Activated CD8-positive, alpha-beta T cell treated with anti-CD3 and anti-CD28 coated beads, Interleukin-2, amount 10 ng/mL, durations not matched to agents 7 days and 5 days (primary cell): Measurements from ENCODE around the gene RNPS1. TPM values are rescaled to one million over a fixed set of nuclear protein-coding genes. Genes with fewer than 3 reads are reported as not detected.
"Not testable (repeated sequence)": the region's sequence is repeated elsewhere in the genome, so short reads cannot be mapped to it uniquely, and the experiment has no call there.

Experiments used
- ATAC-seq: fragments of 150-1000 bp; cut with Tn5 transposase; one replicate; pipeline ENCODE4 v1.10.0; 2021; ENCODE audit warnings: moderate library complexity
- CTCF ChIA-PET: fragments of 350-600 bp; sonication (Branson Sonifier 250); formaldehyde crosslinking; loops from one replicate; lab custom pipeline; 2021; ENCODE audit warnings: antibody characterized with exemption; lab: Charles Lee
- POLR2A ChIA-PET: fragments of 350-600 bp; sonication (Branson Sonifier 250); formaldehyde crosslinking; loops from one replicate; lab custom pipeline; 2021; ENCODE audit warnings: antibody characterized with exemption; lab: Charles Lee
- DNase-seq: peaks from one replicate; pipeline ENCODE4 v3.0.0-alpha.2; 2020
- H3K27ac Mint-ChIP-seq: one replicate; pipeline ENCODE4 v1.8.0; 2021; ENCODE audit warnings: mild to moderate bottlenecking, mixed read lengths
- H3K27me3 Mint-ChIP-seq: one replicate; pipeline ENCODE4 v1.8.0; 2021; ENCODE audit warnings: low read depth, mixed read lengths
- H3K36me3 Mint-ChIP-seq: one replicate; pipeline ENCODE4 v1.8.0; 2021; ENCODE audit warnings: low read depth, mixed read lengths
- H3K4me1 Mint-ChIP-seq: one replicate; pipeline ENCODE4 v1.8.0; 2021; ENCODE audit warnings: low read depth, mixed read lengths
- H3K4me3 Mint-ChIP-seq: one replicate; pipeline ENCODE4 v1.8.0; 2021; ENCODE audit warnings: mild to moderate bottlenecking, mixed read lengths
- H3K9me3 Mint-ChIP-seq: one replicate; pipeline ENCODE4 v1.8.0; 2022; ENCODE audit warnings: mixed read lengths; ENCODE audit not compliant: insufficient read depth
- total RNA-seq, 2 experiments: library from RNA; stranded (reverse); gene quantifications; one replicate each; pipeline ENCODE4 v1.2.3, GENCODE V29; 2021

The RNPS1 gene
- total RNA-seq, 2 experiments from 2014 or later, result 260 to 268 TPM

GRCh38 chr16:2267505-2267912, 417 bp downstream of the RNPS1 start:
- peaks cover 47% of the 10 kb centered on the region for H3K4me1 Mint-ChIP-seq

GRCh38 chr16:2266887-2267286, 1.0 kb downstream of the RNPS1 start:
- not testable (repeated sequence) for H3K9me3 Mint-ChIP-seq, ATAC-seq, H3K27me3 Mint-ChIP-seq
- CTCF ChIA-PET, result interaction anchor here (2.8 kb wide), 1 partner anchor 15 kb away, joined by 13 read pairs; the partner anchor contains the start of gene ECI1
- H3K36me3 Mint-ChIP-seq, result peaks cover 47% of the 10 kb centered on the region
- peak overlapping the region; percentile 93 for H3K4me3 Mint-ChIP-seq
- H3K27ac Mint-ChIP-seq, result peak overlapping the region; percentile 86
- peaks cover 47% of the 10 kb centered on the region for H3K4me1 Mint-ChIP-seq
- peak; percentile 49 for DNase-seq
- POLR2A ChIA-PET, result interaction anchor here (1.2 to 1.8 kb wide), 2 partner anchors 10 to 15 kb away, joined by 3 to 5 read pairs; partner anchors contain the start of gene ECI1

More at GRCh38 chr16:2267505-2267912, 417 bp downstream of the RNPS1 start:
- Mint-ChIP-seq H3K36me3 (peaks cover 41% of the 10 kb centered on the region), H3K27ac (peak overlapping the region; percentile 98), H3K4me3 (peak overlapping the region; percentile 93)
- H3K9me3 Mint-ChIP-seq, CTCF ChIA-PET, DNase-seq, H3K27me3 Mint-ChIP-seq: not testable (repeated sequence)
- ATAC-seq, result peak; percentile 62
- POLR2A ChIA-PET, result interaction anchor here (1.2 kb wide), 1 partner anchor 11 kb away, joined by 3 read pairs; no protein-coding TSS in a partner anchor

GRCh38 chr16:2263026-2263425, 4.9 kb downstream of the RNPS1 start:
- H3K9me3 Mint-ChIP-seq, H3K4me3 Mint-ChIP-seq, H3K27me3 Mint-ChIP-seq, ATAC-seq, DNase-seq, H3K27ac Mint-ChIP-seq: not testable (repeated sequence)
- Mint-ChIP-seq H3K4me1 (peaks cover 35% of the 10 kb centered on the region), H3K36me3 (peaks cover 74% of the 10 kb centered on the region)
- ChIA-PET CTCF (interaction anchor here (1.1 to 3.1 kb wide), 2 partner anchors 11 to 240 kb away, joined by 3 to 9 read pairs; partner anchors contain the start of gene ECI1), POLR2A (interaction anchor here (0.7 to 2.0 kb wide), 3 partner anchors 11 to 121 kb away, joined by 3 to 14 read pairs (median 4); partner anchors contain the start of gene ECI1)

DNA sequence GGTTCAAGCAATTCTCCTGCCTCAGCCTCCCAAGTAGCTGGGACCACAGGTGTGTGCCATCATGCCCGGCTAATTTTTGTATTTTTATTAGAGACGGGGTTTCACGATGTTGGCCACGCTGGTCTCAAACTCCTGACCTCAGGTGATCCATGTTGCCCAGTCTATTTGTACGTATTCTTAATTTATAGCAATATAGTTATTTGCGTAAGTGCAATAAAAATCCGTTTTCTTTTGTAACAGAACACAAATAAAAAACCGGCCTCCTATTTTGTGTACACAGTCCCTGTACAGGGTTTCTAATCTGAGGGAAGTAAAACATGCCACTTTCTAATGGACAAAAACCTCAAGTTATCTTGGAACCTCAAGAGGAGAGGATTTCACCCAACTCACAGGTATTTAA, 7.7 kb downstream of the RNPS1 start:
- DNase-seq (no peak), ATAC-seq (no peak)
- Mint-ChIP-seq H3K27me3 (no peaks in the 10 kb centered on the region), H3K4me3 (no peak overlapping the region), H3K27ac (no peak overlapping the region), H3K9me3 (no peaks in the 10 kb centered on the region), H3K4me1 (peaks cover 19% of the 10 kb centered on the region), H3K36me3 (peaks cover 81% of the 10 kb centered on the region)
- CTCF ChIA-PET, result interaction anchor here (1.1 kb wide), 1 partner anchor 9 kb away, joined by 4 read pairs; the partner anchor contains the start of gene ECI1
- POLR2A ChIA-PET, result interaction anchor here (1.2 kb wide), 1 partner anchor 10 kb away, joined by 4 read pairs; no protein-coding TSS in a partner anchor

DNA sequence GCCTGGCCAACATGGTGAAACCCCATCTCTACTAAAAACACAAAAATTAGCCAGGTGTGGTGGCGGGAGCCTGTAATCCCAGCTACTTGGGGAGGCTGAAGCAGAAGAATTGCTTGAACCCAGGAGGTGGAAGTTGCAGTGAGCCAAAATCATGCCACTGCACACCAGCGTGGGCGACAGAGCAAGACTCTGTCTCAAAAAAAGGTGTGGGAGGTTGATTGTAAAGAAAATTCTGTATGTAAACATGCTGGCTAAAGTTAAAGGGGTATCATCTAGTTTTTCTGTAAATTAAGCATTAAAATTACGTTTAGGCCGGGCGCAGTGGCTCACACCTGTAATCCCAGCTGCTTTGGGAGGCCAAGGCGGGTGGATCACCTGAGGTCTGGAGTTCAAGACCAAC, 9.4 kb downstream of the RNPS1 start:
- DNase-seq, H3K9me3 Mint-ChIP-seq, H3K4me1 Mint-ChIP-seq, H3K4me3 Mint-ChIP-seq, H3K27me3 Mint-ChIP-seq, ATAC-seq, H3K27ac Mint-ChIP-seq: not testable (repeated sequence)
- peaks cover 77% of the 10 kb centered on the region for H3K36me3 Mint-ChIP-seq
- POLR2A ChIA-PET, result interaction anchor here (0.7 to 1.5 kb wide), 3 partner anchors 10 to 257 kb away, joined by 3 to 5 read pairs (median 3); no protein-coding TSS in a partner anchor
- CTCF ChIA-PET, result interaction anchor here (1.1 to 1.3 kb wide), 2 partner anchors 11 to 82 kb away, joined by 3 read pairs; partner anchors contain the start of gene ABCA3

- ATAC-seq, result no peak
- Mint-ChIP-seq H3K36me3 (peaks cover 79% of the 10 kb centered on the region), H3K27ac (no peak overlapping the region), H3K9me3 (no peaks in the 10 kb centered on the region), H3K4me3 (no peak overlapping the region), H3K27me3 (no peaks in the 10 kb centered on the region), H3K4me1 (peaks cover 5% of the 10 kb centered on the region)
- ChIA-PET CTCF (interaction anchor here (1.1 to 1.3 kb wide), 2 partner anchors 10 to 83 kb away, joined by 3 read pairs; partner anchors contain the start of gene ABCA3), POLR2A (interaction anchor here (0.7 to 1.5 kb wide), 3 partner anchors 11 to 258 kb away, joined by 3 to 5 read pairs (median 3); no protein-coding TSS in a partner anchor)
- no peak for DNase-seq
Measured at GRCh38 chr16:2257726-2258125, 10.2 kb downstream of the RNPS1 start.

GRCh38 chr16:2256531-2257140, 11.3 kb downstream of the RNPS1 start:
- Mint-ChIP-seq H3K27ac (peak overlapping the region; percentile 23), H3K36me3 (peaks cover 76% of the 10 kb centered on the region), H3K27me3 (no peaks in the 10 kb centered on the region), H3K4me3 (no peak overlapping the region), H3K9me3 (no peaks in the 10 kb centered on the region), H3K4me1 (peaks cover 4% of the 10 kb centered on the region)
- ChIA-PET POLR2A (interaction anchor here (0.7 to 1.5 kb wide), 2 partner anchors 10 to 1445 kb away, joined by 3 read pairs; no protein-coding TSS in a partner anchor), CTCF (no interaction called here)
- ATAC-seq (no peak), DNase-seq (no peak)

- POLR2A ChIA-PET, result interaction anchor here (0.6 to 3.5 kb wide), 3 partner anchors 10 to 12 kb away, joined by 3 to 14 read pairs (median 4); no protein-coding TSS in a partner anchor
- H3K27ac Mint-ChIP-seq, result peak overlapping the region; percentile 52
Measured at GRCh38 chr16:2253293-2253692, 14.6 kb downstream of the RNPS1 start.

GRCh38 chr16:2252806-2253148, 15.1 kb downstream of the RNPS1 start:
- Mint-ChIP-seq H3K27me3 (no peaks in the 10 kb centered on the region), H3K4me1 (peaks cover 6% of the 10 kb centered on the region), H3K27ac (peak overlapping the region; percentile 52), H3K9me3 (no peaks in the 10 kb centered on the region), H3K4me3 (no peak overlapping the region), H3K36me3 (peaks cover 51% of the 10 kb centered on the region)
- ChIA-PET CTCF (interaction anchor here (0.7 to 2.6 kb wide), 6 partner anchors 10 to 97 kb away, joined by 3 to 18 read pairs (median 10); partner anchors contain the start of genes E4F1, MLST8 and TRAF7), POLR2A (interaction anchor here (1.5 to 3.5 kb wide), 3 partner anchors 10 to 98 kb away, joined by 5 to 14 read pairs (median 11); partner anchors contain the start of gene TRAF7)
- DNase-seq (no peak), ATAC-seq (no peak)

More at GRCh38 chr16:2253293-2253692, 14.6 kb downstream of the RNPS1 start:
- DNase-seq (no peak), ATAC-seq (no peak)
- CTCF ChIA-PET, result interaction anchor here (1.9 kb wide), 1 partner anchor 9 kb away, joined by 9 read pairs; no protein-coding TSS in a partner anchor
- H3K36me3 Mint-ChIP-seq, result peaks cover 56% of the 10 kb centered on the region
- no peak overlapping the region for H3K4me3 Mint-ChIP-seq
- no peaks in the 10 kb centered on the region for H3K9me3 Mint-ChIP-seq
- no peaks in the 10 kb centered on the region for H3K27me3 Mint-ChIP-seq
- peaks cover 8% of the 10 kb centered on the region for H3K4me1 Mint-ChIP-seq

DNA sequence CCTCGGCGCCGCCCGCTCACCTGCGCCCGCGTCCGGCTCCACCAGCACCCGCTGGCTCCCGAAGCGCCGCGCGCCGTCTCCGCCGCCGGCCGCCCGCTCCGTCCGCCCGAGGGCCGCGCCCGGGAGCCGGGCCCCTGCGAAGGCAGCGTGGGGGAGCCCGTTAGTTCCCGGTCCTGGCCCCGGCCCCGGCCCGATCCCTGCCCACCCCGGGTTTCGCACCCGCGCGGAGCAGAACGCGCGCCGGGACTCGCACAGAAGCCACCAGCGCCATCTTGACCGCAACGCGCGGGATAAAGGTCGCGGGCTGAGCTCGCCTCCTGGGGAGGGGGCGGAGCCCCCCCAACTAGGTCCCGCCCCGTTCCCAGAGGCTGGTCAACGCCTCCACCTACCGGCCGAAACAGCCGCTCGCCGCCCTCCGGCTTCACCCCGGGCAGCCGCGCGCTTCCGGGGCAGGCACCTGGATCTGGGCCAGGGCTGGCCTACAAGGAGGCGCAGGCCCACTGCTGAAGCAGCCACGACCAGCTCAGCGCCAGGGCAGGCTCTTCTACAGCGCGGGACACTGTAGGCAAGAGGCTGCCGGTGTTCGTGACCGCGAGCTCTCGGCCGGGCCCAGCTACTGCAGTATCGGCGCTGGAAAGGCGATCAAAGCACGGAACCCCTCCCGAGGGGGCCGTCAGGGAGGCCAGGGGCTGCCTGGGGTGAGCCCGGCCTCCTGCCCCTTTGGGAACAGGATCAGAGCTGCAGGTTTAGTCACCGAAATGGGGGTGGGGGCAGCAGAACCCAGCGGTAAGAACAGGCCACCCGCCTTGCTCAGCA, 16.4 kb downstream of the RNPS1 start, which contains the start of gene ECI1:
Gene ECI1, minus strand, starts transcription at position 292 of the 816 bp plus-strand sequence. Its CDS starts 21 bp downstream, at position 271.
- no peaks in the 10 kb centered on the region for H3K27me3 Mint-ChIP-seq
- ChIA-PET CTCF (interaction anchor here (0.8 to 2.6 kb wide), 14 partner anchors 8 to 250 kb away, joined by 3 to 18 read pairs (median 4); partner anchors contain the start of genes E4F1, MLST8, NTHL1 and TEDC2), POLR2A (interaction anchor here (0.6 to 3.5 kb wide), 13 partner anchors 10 to 229 kb away, joined by 3 to 15 read pairs (median 4); partner anchors contain the start of genes MLST8, PGP, RNPS1 and TRAF7)
- peaks cover 5% of the 10 kb centered on the region for H3K4me1 Mint-ChIP-seq
- peak; percentile 86 for DNase-seq
- H3K27ac Mint-ChIP-seq, result peak within 1 kb of the TSS; percentile 91
- ATAC-seq, result peak; percentile 87
- peak within 1 kb of the TSS; percentile 87 for H3K4me3 Mint-ChIP-seq
- peaks cover 42% of the 10 kb centered on the region for H3K36me3 Mint-ChIP-seq
- no peaks in the 10 kb centered on the region for H3K9me3 Mint-ChIP-seq
